ENCODE data around the gene SLC1A2.

SLC1A2 gene

GRCh38 chr11:35324981-35325380 is 94.4 kb downstream of the SLC1A2 start:
- DNase-seq (ENCODE audit: low read depth in 2 of 2), result no peak

- DNase-seq (ENCODE audit: low read depth in 2 of 2), result no peak
Measured at GRCh38 chr11:35324183-35324886, 95.0 kb downstream of the SLC1A2 start.

- DNase-seq (ENCODE audit: low read depth in 2 of 2), result no peak
Measured at GRCh38 chr11:35323076-35323868, 96.1 kb downstream of the SLC1A2 start.

DNA sequence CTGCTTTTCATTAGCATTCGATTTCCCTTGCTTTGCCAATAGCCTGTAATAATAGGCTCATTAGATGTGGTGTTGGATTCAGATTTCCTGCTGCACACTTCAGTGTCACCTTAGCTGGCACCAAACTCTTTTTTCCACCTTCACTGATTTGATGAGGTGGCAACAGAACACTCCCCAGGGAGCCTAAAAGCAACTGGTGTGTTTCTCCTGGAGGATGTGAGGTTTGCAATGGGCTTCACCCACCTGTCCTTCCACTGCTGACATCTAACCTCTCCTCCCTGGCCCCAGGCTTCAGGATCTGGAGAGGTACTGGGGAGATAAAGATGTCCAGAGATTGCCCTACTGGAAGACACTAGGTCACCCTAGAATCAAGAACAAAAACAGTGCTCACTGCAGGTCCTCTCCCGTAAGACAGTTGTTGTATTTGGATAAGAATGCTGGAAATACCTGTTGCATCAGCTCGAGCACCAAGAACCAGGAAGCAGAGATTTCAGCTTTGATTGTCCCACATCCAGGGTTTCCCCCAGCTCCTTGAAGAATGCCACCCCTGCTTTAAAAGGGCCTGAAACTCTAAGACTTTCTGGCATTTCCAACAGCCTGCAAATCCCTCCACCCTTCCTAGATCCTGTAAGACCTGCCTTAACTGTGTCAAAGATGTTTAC is 96.9 kb downstream of the SLC1A2 start:
- DNase-seq (ENCODE audit: low read depth in 2 of 2), result no peak

DNA sequence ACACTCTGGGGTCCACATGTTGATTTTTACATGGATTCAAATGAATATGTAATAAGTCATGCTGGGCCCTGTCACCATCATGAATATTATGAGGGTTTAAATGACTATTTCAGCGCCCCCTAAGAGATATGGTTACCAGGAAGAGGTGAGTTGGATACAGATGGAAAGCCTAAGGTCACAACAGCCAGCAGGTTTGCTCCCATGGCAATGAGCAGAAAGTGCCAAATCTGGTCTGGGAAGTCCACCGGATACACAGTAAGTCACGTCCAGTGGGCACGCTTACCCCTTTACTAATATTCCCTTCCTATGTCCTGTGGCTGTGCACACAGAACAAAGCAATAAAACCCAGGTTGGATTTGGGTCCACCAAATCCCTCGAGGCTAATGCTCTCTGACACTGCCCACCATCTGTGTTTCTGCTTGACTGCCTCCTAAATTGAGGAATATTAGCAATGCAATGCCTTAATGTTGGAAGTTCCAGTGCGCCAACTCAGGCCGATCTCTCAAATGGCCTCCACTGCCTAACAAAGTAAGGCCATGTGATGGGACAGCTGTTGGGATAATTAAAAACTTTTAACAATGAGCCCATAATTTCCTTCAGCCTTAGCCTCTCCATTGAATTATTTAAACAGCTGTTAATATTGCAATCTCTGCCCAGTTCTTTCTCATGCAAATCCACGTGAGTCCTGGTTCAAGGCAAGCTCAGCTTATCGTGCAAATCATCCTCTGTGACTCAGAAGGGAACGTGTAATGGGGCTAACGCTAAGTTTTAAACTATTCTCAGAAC is 97.6 kb downstream of the SLC1A2 start:
- DNase-seq (ENCODE audit: low read depth in 2 of 2), result no peak

GRCh38 chr11:35321111-35321510 is 98.2 kb downstream of the SLC1A2 start:
- no peak for DNase-seq (ENCODE audit: low read depth in 2 of 2)

DNA sequence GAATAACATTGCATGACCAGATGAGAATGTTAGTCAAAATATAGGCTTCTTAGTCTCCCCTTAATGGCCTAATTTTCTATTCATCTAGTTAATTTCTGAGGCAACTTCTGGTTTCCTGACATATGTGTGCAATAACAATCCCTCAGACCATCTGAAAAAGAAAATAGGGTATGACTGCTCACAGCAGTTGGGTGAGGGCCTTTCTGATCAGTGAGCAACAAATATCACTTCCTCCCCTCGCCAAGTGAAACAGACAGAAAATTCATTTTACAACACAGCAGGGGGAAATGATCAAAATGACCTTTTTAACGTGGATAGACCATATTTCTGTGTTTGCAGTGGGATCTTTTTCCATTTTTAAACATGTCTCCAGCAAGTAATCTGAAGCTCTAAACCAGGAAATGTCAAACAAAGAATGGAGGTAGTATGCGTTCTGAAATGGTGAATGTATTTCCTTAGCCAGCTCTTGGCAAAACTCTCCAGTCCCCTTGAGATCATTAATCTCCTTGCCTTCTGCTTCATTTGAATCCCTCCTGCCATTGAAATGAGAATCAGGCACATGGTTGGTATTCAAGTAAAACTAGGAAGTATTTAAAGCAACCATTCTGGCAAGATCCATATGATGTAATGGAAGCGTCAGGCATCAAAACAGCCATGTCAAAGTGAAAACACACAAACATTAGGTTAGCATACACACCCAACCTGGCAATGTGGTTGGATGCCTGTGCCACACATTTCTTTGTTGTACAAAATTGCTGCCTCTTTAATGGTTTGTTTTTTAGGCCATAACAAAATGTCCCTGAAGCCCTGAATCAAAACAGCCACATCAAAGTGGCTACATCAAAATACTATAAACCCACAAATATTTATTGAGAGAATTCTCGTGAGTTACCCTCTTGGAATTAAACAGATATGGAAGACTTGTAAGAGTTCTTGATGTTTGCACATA is 100.1 kb downstream of the SLC1A2 start:
- DNase-seq (ENCODE audit: low read depth in 2 of 2), result no peak

DNA sequence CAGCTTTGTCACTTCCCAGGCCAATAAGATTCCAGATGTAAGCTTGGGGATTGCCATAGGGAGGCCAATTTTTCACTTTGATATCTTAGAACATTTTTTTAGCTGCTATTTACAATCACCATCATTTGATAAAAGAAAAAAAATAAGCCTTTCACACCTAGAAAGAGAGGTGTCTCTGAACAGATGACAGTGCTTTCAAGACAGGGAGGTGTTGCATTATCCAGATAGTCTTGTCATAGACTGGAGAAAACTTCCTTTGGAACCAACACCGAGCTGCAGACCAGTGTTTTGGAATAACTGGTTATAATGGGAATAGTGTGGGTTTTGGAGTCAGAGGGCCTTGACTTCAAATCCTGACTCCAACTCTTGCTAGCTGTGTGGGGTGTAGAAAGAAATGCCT is 101.0 kb downstream of the SLC1A2 start:
- DNase-seq (ENCODE audit: low read depth in 2 of 2), result no peak

GRCh38 chr11:35317253-35317652 is 102.1 kb downstream of the SLC1A2 start:
- DNase-seq (ENCODE audit: low read depth in 2 of 2), result no peak

- DNase-seq (ENCODE audit: low read depth in 2 of 2), result no peak
Measured at GRCh38 chr11:35316161-35316560, 103.2 kb downstream of the SLC1A2 start.

- DNase-seq (ENCODE audit: low read depth in 2 of 2), result no peak
Measured at GRCh38 chr11:35313760-35314153, 105.6 kb downstream of the SLC1A2 start.

DNA sequence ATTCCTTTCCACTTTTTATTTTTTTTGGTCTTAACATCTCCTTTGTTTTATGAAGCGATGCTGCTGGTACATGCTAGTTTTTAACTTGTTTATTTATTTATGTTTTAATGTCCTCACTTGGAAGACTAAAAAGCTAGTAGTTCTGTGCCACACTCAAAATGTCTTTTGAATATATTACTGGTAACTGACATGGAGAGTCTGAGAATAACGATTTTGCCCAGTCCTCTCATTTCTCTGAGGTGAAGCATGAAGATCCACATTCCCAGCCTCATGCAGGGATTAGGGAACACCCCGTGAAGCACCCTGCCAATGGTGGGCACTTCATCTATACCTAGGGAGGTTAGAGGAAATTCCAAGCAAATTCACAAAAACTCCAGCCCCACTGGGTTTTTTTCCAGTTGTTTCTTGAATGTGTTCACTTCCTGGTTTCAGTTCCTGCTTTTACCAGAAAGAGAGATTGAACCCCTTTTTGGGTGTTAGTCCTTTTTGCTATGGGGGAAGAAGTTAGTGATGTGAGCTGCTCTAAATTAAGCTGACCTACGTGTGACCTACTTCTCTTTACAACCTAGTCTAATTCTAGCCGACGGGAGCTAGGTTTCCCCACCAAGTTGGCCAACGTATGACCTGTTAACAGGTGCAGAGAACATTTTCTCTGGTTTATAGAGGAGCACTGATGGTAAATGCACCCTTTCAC is 106.1 kb downstream of the SLC1A2 start:
- DNase-seq (ENCODE audit: low read depth in 2 of 2), result no peak

GRCh38 chr11:35311331-35311730 is 108.0 kb downstream of the SLC1A2 start:
- DNase-seq (ENCODE audit: low read depth in 2 of 2), result no peak

- DNase-seq (ENCODE audit: low read depth in 2 of 2), result no peak
Measured at GRCh38 chr11:35308157-35308556, 111.2 kb downstream of the SLC1A2 start.

GRCh38 chr11:35307221-35307621 is 112.1 kb downstream of the SLC1A2 start:
- DNase-seq (ENCODE audit: low read depth in 2 of 2), result no peak

GRCh38 chr11:35305670-35306382 is 113.5 kb downstream of the SLC1A2 start:
- peak in 1 of 2 donors; percentile 13 for DNase-seq (ENCODE audit: low read depth in 2 of 2)

GRCh38 chr11:35304900-35305460 is 114.4 kb downstream of the SLC1A2 start:
- DNase-seq (ENCODE audit: low read depth in 2 of 2), result no peak

DNA sequence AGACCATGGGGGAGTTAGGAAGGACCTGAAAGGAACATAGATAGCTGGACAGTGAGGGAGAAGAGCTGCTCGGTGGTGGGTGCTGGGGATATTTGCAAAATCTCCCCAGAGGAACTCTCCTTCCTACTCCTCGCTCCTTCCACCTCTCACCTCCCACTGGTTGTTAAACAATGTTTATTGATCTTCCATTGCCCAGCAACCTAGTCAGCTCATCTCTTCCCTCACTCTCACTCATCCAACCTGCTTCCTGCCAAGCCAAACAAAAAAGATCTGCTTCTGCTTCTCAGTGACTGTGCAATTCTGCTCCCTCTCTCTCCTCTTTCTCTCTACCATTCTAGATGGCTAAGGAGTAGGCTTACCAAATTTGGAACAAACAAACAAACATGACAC is 115.0 kb downstream of the SLC1A2 start:
- DNase-seq (ENCODE audit: low read depth in 2 of 2), result no peak

Data from stimulated activated CD8-positive, alpha-beta memory T cell treated with anti-CD3 and anti-CD28 coated beads, Interleukin-7, amount 100 ng/mL, for 1 hour (primary cell).